GM23338 (cell line): ENCODE data around the gene UBE2E2. TPM values are rescaled to one million over a fixed set of nuclear protein-coding genes. Genes with fewer than 3 reads are reported as not detected.

Source experiments
- ATAC-seq: fragments of 200-7000 bp; cut with Tn5 transposase; 3 replicates; pipeline ENCODE4 v1.9.1; 2020
- DNase-seq: peaks from one replicate; pipeline ENCODE4 v3.0.0-alpha.2; 2015; ENCODE audit warnings: low spot score
- H2AFZ ChIP-seq: fragments of 200-600 bp; sonication (generic); 2 replicates; pipeline ENCODE4 v1.8.0; 2016; ENCODE audit warnings: antibody characterized with exemption, mild to moderate bottlenecking, moderate library complexity
- H3F3A ChIP-seq: fragments of 200-600 bp; sonication (generic); replicated peaks from 2 replicates; pipeline ENCODE4 v1.8.0; 2017; ENCODE audit warnings: antibody characterized with exemption, mixed run types, low read depth
- H3K27ac ChIP-seq: fragments of 200-600 bp; sonication (generic); 2 replicates; pipeline ENCODE4 v1.6.1; 2016; ENCODE audit warnings: low read depth
- H3K27me3 ChIP-seq: fragments of 200-600 bp; sonication (generic); 2 replicates; pipeline ENCODE4 v1.8.0; 2016; ENCODE audit warnings: mild to moderate bottlenecking, mixed run types, moderate library complexity; ENCODE audit not compliant: insufficient read depth
- H3K36me3 ChIP-seq: fragments of 200-600 bp; sonication (generic); 2 replicates; pipeline ENCODE4 v1.8.0; 2016; ENCODE audit warnings: mild to moderate bottlenecking; ENCODE audit not compliant: insufficient read depth
- H3K4me1 ChIP-seq: fragments of 200-600 bp; sonication (generic); 2 replicates; pipeline ENCODE4 v1.8.0; 2016; ENCODE audit warnings: mild to moderate bottlenecking, moderate library complexity; ENCODE audit not compliant: insufficient read depth
- H3K4me2 ChIP-seq: fragments of 200-600 bp; sonication (generic); 2 replicates; pipeline ENCODE4 v1.7.1; 2017; ENCODE audit warnings: mixed run types
- H3K4me3 ChIP-seq: fragments of 200-600 bp; sonication (generic); 2 replicates; pipeline ENCODE4 v1.6.1; 2016; ENCODE audit warnings: mixed run types
- H3K79me2 ChIP-seq: fragments of 200-600 bp; sonication (generic); replicated peaks from 2 replicates; pipeline ENCODE4 v1.8.0; 2017; ENCODE audit warnings: mild to moderate bottlenecking; ENCODE audit not compliant: insufficient read depth
- H3K9me2 ChIP-seq: fragments of 200-600 bp; sonication (generic); 2 replicates; pipeline ENCODE4 v1.8.0; 2017; ENCODE audit not compliant: insufficient read depth
- H4K20me1 ChIP-seq: fragments of 200-600 bp; sonication (generic); replicated peaks from 2 replicates; pipeline ENCODE4 v1.8.0; 2017; ENCODE audit warnings: mild to moderate bottlenecking; ENCODE audit not compliant: insufficient read depth
- H3K27ac Mint-ChIP-seq: 2 replicates; pipeline ENCODE4 v1.8.0; 2020; ENCODE audit warnings: inconsistent platforms, mild to moderate bottlenecking, moderate library complexity, mixed read lengths
- H3K27me3 Mint-ChIP-seq: 3 replicates; pipeline ENCODE4 v1.8.0; 2022; ENCODE audit warnings: low read depth, mild to moderate bottlenecking, moderate library complexity, mixed read lengths, inconsistent platforms; ENCODE audit not compliant: insufficient read depth, poor library complexity
- H3K36me3 Mint-ChIP-seq: 3 replicates; pipeline ENCODE4 v1.8.0; 2021; ENCODE audit warnings: low read depth, mild to moderate bottlenecking, inconsistent platforms, moderate library complexity, mixed read lengths
- H3K4me1 Mint-ChIP-seq: 3 replicates; pipeline ENCODE4 v1.8.0; 2020; ENCODE audit warnings: mild to moderate bottlenecking, inconsistent platforms, mixed read lengths
- H3K4me3 Mint-ChIP-seq: 3 replicates; pipeline ENCODE4 v1.8.0; 2021; ENCODE audit warnings: moderate library complexity, mild to moderate bottlenecking, inconsistent platforms, mixed read lengths
- H3K9me3 Mint-ChIP-seq: 3 replicates; pipeline ENCODE4 v1.8.0; 2020; ENCODE audit warnings: moderate library complexity, mild to moderate bottlenecking, inconsistent platforms, mixed read lengths
- CREB1 ChIP-seq: fragments of 250-450 bp; sonication (Bioruptor Pico); IDR thresholded peaks from 2 replicates; pipeline ENCODE4 v1.5.0; 2020; ENCODE audit warnings: low read depth, mild to moderate bottlenecking, moderate library complexity
- CTCF ChIP-seq, 2 experiments: fragments of 200-600 bp in 1 of 2; sonication (generic) in 1 of 2; conservative IDR thresholded peaks; 2 replicates each; pipeline versions ENCODE4 v1.5.1 to v1.6.1; 2016 to 2017; ENCODE audit warnings: antibody characterized with exemption in 2 of 2, low read depth in 2 of 2, mild to moderate bottlenecking in 2 of 2, moderate library complexity in 1 of 2
- ETS1 ChIP-seq: IDR thresholded peaks from 2 replicates; pipeline ENCODE4 v1.6.1; 2016; ENCODE audit warnings: antibody characterized with exemption
- EZH2 ChIP-seq: fragments of 200-600 bp; sonication (generic); IDR thresholded peaks from one replicate; pipeline ENCODE4 v1.8.0; 2017; ENCODE audit warnings: antibody characterized with exemption, mild to moderate bottlenecking, low read depth; ENCODE audit not compliant: unreplicated experiment
- EZH2phosphoT487 ChIP-seq: fragments of 200-600 bp; sonication (generic); IDR thresholded peaks from one replicate; pipeline ENCODE4 v1.8.1; 2018; ENCODE audit warnings: antibody characterized with exemption; ENCODE audit not compliant: unreplicated experiment
- JUNB ChIP-seq: IDR thresholded peaks from one replicate; pipeline ENCODE4 v1.6.1; 2016; ENCODE audit warnings: antibody characterized with exemption; ENCODE audit not compliant: unreplicated experiment
- NANOG ChIP-seq: IDR thresholded peaks from 2 replicates; pipeline ENCODE4 v1.6.1; 2016; ENCODE audit warnings: antibody characterized with exemption, borderline replicate concordance
- POLR2AphosphoS5 ChIP-seq: IDR thresholded peaks from 2 replicates; pipeline ENCODE4 v1.6.1; 2016; ENCODE audit warnings: antibody characterized with exemption, low read depth
- REST ChIP-seq: IDR thresholded peaks from one replicate; pipeline ENCODE4 v1.6.1; 2018; ENCODE audit warnings: antibody characterized with exemption; ENCODE audit not compliant: unreplicated experiment
- STAT1 ChIP-seq: IDR thresholded peaks from one replicate; pipeline ENCODE4 v1.6.1; 2016; ENCODE audit warnings: antibody characterized with exemption; ENCODE audit not compliant: unreplicated experiment
- ZNF114 ChIP-seq: fragments of 250-450 bp; sonication (Bioruptor Pico); IDR thresholded peaks from 2 replicates; pipeline ENCODE4 v1.5.0; 2020; ENCODE audit warnings: mild to moderate bottlenecking, moderate library complexity
- ZNF331 ChIP-seq: fragments of 250-450 bp; sonication (Bioruptor Pico); IDR thresholded peaks from 2 replicates; pipeline ENCODE4 v1.5.0; 2020; ENCODE audit warnings: low read depth, mild to moderate bottlenecking, moderate library complexity
- ZNF462 ChIP-seq: fragments of 250-450 bp; sonication (Bioruptor Pico); IDR thresholded peaks from 2 replicates; pipeline ENCODE4 v1.5.0; 2020; ENCODE audit warnings: mild to moderate bottlenecking, moderate library complexity
- polyA plus RNA-seq: library from polyadenylated mRNA; unstranded; fragments of >200 nt; fragmentation: Nextera tagmentation; extraction: Ambion mirVana; gene quantifications from 2 replicates; pipeline ENCODE4 v1.2.1, GENCODE V29; 2016
- total RNA-seq: library from RNA; depleted of rRNA; stranded (reverse); fragments of >200 nt; shearing (Covaris generic); gene quantifications from 2 replicates; pipeline ENCODE4 v1.2.3, GENCODE V29; 2014

UBE2E2 gene
- total and polyA plus RNA-seq, 2 experiments from 2014 or later, result 86.9 to 169 TPM

- no peak for DNase-seq
- Mint-ChIP-seq H3K4me3 (no peak overlapping the region), H3K36me3 (no peaks in the 10 kb centered on the region), H3K27me3 (peaks cover 2% of the 10 kb centered on the region), H3K4me1 (peaks cover 26% of the 10 kb centered on the region), H3K9me3 (no peaks in the 10 kb centered on the region), H3K27ac (peak overlapping the region; percentile 72; the same call in 1 of the 2 replicates)
- Histone ChIP-seq H3F3A (no peaks in the 10 kb centered on the region), H3K27me3 (no peaks in the 10 kb centered on the region), H3K27ac (no peak overlapping the region), H2AFZ (no peak overlapping the region), H3K9me2 (no peaks in the 10 kb centered on the region), H3K4me1 (peaks cover 22% of the 10 kb centered on the region), H3K4me2 (no peak overlapping the region), H3K79me2 (no peaks in the 10 kb centered on the region), H3K36me3 (no peaks in the 10 kb centered on the region), H3K4me3 (no peak overlapping the region), H4K20me1 (no peaks in the 10 kb centered on the region)
- TF ChIP-seq CTCF (conservative IDR thresholded peaks at IDR 0.05; ENCODE audit: low read depth in 2 of 2) (no peak), CREB1 (CRISPR knock-in tag) (no peak), ZNF331 (CRISPR knock-in tag) (no peak), EZH2 (no peak), ETS1 (no peak), JUNB (no peak), NANOG (no peak), STAT1 (no peak), ZNF114 (CRISPR knock-in tag) (no peak), EZH2phosphoT487 (no peak), REST (no peak), ZNF462 (no peak), POLR2AphosphoS5 (no peak)
- no peak for ATAC-seq
These were observed 336.1 kb downstream of the UBE2E2 start for GRCh38 chr3:23539185-23539584.
